Lower leg skin (tissue), 3 donors: ENCODE measurements around the gene GPC5.
"Not testable (repeated sequence)": the region's sequence is repeated elsewhere in the genome, so short reads cannot be mapped to it uniquely, and the experiment has no call there.

Experiments used
- POLR2A ChIP-seq, 2 donors: fragments of 450-650 bp; IDR thresholded peaks; one replicate each; pipeline ENCODE4 v1.6.1; 2016 to 2017; ENCODE audit warnings: antibody characterized with exemption in 2 of 2, mild to moderate bottlenecking in 1 of 2, moderate library complexity in 1 of 2
- TF ChIP-seq, protein P1 (sequence below), 3 donors: fragments of 450-650 bp; IDR thresholded peaks; one replicate each; pipeline ENCODE4 v1.5.1; 2016; ENCODE audit warnings: antibody characterized with exemption in 3 of 3, mild to moderate bottlenecking in 3 of 3, moderate library complexity in 2 of 3

- TF ChIP-seq, protein P1, sequence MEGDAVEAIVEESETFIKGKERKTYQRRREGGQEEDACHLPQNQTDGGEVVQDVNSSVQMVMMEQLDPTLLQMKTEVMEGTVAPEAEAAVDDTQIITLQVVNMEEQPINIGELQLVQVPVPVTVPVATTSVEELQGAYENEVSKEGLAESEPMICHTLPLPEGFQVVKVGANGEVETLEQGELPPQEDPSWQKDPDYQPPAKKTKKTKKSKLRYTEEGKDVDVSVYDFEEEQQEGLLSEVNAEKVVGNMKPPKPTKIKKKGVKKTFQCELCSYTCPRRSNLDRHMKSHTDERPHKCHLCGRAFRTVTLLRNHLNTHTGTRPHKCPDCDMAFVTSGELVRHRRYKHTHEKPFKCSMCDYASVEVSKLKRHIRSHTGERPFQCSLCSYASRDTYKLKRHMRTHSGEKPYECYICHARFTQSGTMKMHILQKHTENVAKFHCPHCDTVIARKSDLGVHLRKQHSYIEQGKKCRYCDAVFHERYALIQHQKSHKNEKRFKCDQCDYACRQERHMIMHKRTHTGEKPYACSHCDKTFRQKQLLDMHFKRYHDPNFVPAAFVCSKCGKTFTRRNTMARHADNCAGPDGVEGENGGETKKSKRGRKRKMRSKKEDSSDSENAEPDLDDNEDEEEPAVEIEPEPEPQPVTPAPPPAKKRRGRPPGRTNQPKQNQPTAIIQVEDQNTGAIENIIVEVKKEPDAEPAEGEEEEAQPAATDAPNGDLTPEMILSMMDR (IDR thresholded peaks at IDR 0.05): not testable (repeated sequence)
- not testable (repeated sequence) for TF ChIP-seq POLR2A (IDR thresholded peaks at IDR 0.05)
Observed at GRCh38 chr13:91352891-91353290, 45.5 kb upstream of the GPC5 start.
